H1 (cell line): ENCODE data around the gene SERPINB1.

ENCODE experiments used
- HDAC2 ChIP-seq, 2 experiments: fragments of 300-600 bp in 1 of 2; sonication (generic) in 1 of 2; IDR thresholded peaks; 2 replicates each; pipeline ENCODE4 v1.6.1; 2011 to 2012; ENCODE audit warnings: low read depth in 2 of 2, low read length in 2 of 2, mild to moderate bottlenecking in 2 of 2, moderate library complexity in 2 of 2, borderline replicate concordance in 1 of 2, inconsistent platforms in 1 of 2
- KDM1A ChIP-seq: fragments of 200-600, 300-600 bp; sonication (generic); IDR thresholded peaks from 2 replicates; pipeline ENCODE4 v1.7.1; 2016; ENCODE audit warnings: mild to moderate bottlenecking, low read length, borderline replicate concordance
- SIN3A ChIP-seq, 2 experiments: IDR thresholded peaks in 1 of 2; conservative IDR thresholded peaks in 1 of 2; 2 replicates each; pipeline ENCODE4 v1.6.1; 2011 to 2012; ENCODE audit warnings: low read length in 2 of 2, improper control_type of control experiment in 1 of 2, low read depth in 1 of 2, mild to moderate bottlenecking in 1 of 2
- TEAD4 ChIP-seq: IDR thresholded peaks from 2 replicates; pipeline ENCODE4 v1.6.1; 2012; ENCODE audit warnings: low read depth, low read length, inconsistent platforms, mixed read lengths

GRCh38 chr6:2784061-2784460, 57.6 kb downstream of the SERPINB1 start:
- no peak for TF ChIP-seq SIN3A (conservative IDR thresholded peaks at IDR 0.05 in 1 of 2, IDR thresholded peaks at IDR 0.05 in 1 of 2; ENCODE audit: low read depth in 1 of 2, low read length in 2 of 2)
- no peak for TF ChIP-seq KDM1A
- TF ChIP-seq HDAC2 (IDR thresholded peaks at IDR 0.05; ENCODE audit: borderline replicate concordance in 1 of 2, low read depth in 2 of 2, low read length in 2 of 2), result no peak
- TF ChIP-seq TEAD4, result no peak
